Thyroid gland (tissue), 4 donors: ENCODE measurements around the gene C1orf167. TPM values are rescaled to one million over a fixed set of nuclear protein-coding genes. Genes with fewer than 3 reads are reported as not detected.
A peak's percentile ranks its signal among the peaks of the same experiment; 100 is the strongest.

Experiments
- DNase-seq, 2 donors: peaks; one replicate each; pipeline ENCODE4 v3.0.0-alpha.2; 2019
- H3K27ac ChIP-seq, 3 donors: fragments of 200-600 bp; sonication (generic); 1 replicate in 2 of 3; 2 replicates in 1 of 3; pipeline ENCODE4 v1.5.1; 2016 to 2019; ENCODE audit warnings: mild to moderate bottlenecking in 1 of 3, moderate library complexity in 1 of 3
- H3K27me3 ChIP-seq: fragments of 200-600 bp; sonication (generic); one replicate; pipeline ENCODE4 v1.5.1; 2019
- H3K36me3 ChIP-seq, 2 donors: fragments of 200-600 bp; sonication (generic); one replicate each; pipeline ENCODE4 v1.5.1; 2016 to 2019
- H3K4me1 ChIP-seq, 2 donors: fragments of 200-600 bp; sonication (generic); one replicate each; pipeline ENCODE4 v1.5.1; 2017 to 2019
- H3K4me3 ChIP-seq, 3 donors: fragments of 200-600 bp; sonication (generic); replicated peaks in 1 of 3; 1 replicate in 2 of 3; 2 replicates in 1 of 3; pipeline ENCODE4 v1.5.1; 2016; ENCODE audit warnings: mild to moderate bottlenecking in 1 of 3
- H3K9me3 ChIP-seq: fragments of 200-600 bp; sonication (generic); one replicate; pipeline ENCODE4 v1.5.1; 2017
- POLR2A ChIP-seq, 2 donors: fragments of 450-650 bp; IDR thresholded peaks; one replicate each; pipeline ENCODE4 v1.6.1; 2017; ENCODE audit warnings: antibody characterized with exemption in 2 of 2, mild to moderate bottlenecking in 2 of 2, moderate library complexity in 1 of 2
- WGBS, 2 donors: methylation state at CpG; one replicate each; pipeline ENCODE4 v1.1.5; 2017; 5-methylcytosine and 5-hydroxymethylcytosine counted together
- intact Hi-C: fragments of 100-400 bp; cut with DNase I; formaldehyde crosslinking; loops from one replicate; pipeline ENCODE4 v1.15.1; 2023
- total RNA-seq, 4 donors: library from RNA; depleted of rRNA; stranded (reverse); fragments of >200 nt; gene quantifications; one replicate each; pipeline ENCODE4 v1.2.3, GENCODE V29; 2016
- TF ChIP-seq, protein P1 (sequence below), 6 experiments: fragments of 200-600 bp in 3 of 6; fragments of 450-650 bp in 3 of 6; sonication (generic) in 3 of 6; IDR thresholded peaks; one replicate each; pipeline ENCODE4 v1.5.1; 2016 to 2019; ENCODE audit warnings: antibody characterized with exemption in 6 of 6, mild to moderate bottlenecking in 2 of 6, inconsistent platforms in 1 of 6, moderate library complexity in 1 of 6

The C1orf167 gene
- total RNA-seq, 4 donors from 2014 or later, result 0.22 to 6.3 TPM; not detected in 2

DNA sequence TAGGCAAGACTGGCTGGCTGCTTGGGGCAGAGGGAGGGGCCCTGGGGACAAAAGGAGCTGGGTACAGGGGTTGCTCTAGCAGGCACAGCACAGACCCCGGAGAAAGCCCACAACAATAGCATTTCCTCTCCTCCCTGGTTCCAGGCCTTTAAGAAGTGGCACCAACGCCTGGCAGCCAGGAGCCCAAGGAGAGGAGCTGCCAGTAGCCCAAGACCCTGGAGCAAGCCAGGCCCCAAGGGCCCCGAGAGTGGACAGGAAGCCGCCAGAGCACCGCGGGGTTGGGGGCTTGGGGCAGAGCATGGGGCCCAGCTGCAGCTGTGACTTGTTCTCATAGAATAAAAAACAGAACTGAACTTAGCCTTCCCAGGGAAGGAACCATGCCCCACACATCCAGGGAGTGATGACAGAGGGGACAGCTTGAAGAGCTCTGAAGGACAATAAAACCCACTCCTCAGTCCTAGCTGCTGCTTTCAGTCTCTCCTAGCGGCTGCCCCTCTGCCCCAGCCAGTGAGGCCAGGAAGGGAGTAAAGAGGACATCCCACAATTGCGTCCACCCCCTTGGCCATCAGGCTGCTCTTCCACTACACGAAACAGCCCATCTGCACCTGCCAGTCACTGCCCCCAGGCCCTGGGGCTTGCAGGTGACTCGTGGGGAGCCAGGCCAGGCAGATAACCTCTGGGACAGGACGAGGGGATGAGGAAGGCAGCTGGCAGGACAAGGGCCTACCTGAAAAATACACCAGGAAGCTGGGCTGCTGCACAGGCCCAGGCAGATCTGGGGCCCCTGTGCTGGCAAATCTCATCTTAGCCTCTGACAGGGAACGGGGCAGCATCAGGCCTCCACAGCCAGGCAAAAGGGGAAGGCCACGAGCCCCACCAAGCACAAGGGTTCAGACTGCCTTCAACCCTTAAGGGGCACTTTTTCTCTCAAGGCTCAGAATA is 27.4 kb downstream of the C1orf167 start:
- H3K4me3 ChIP-seq, result no peak overlapping the region
- TF ChIP-seq, protein P1, sequence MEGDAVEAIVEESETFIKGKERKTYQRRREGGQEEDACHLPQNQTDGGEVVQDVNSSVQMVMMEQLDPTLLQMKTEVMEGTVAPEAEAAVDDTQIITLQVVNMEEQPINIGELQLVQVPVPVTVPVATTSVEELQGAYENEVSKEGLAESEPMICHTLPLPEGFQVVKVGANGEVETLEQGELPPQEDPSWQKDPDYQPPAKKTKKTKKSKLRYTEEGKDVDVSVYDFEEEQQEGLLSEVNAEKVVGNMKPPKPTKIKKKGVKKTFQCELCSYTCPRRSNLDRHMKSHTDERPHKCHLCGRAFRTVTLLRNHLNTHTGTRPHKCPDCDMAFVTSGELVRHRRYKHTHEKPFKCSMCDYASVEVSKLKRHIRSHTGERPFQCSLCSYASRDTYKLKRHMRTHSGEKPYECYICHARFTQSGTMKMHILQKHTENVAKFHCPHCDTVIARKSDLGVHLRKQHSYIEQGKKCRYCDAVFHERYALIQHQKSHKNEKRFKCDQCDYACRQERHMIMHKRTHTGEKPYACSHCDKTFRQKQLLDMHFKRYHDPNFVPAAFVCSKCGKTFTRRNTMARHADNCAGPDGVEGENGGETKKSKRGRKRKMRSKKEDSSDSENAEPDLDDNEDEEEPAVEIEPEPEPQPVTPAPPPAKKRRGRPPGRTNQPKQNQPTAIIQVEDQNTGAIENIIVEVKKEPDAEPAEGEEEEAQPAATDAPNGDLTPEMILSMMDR (IDR thresholded peaks at IDR 0.05), result no peak
- no peak for TF ChIP-seq POLR2A (IDR thresholded peaks at IDR 0.05)
- peaks cover 10 to 25% of the 10 kb centered on the region in 2 donors for H3K36me3 ChIP-seq
- intact Hi-C loops, result loop anchor here (5.0 kb wide), 1 partner anchor 52 kb away; the partner anchor contains the start of gene AGTRAP
- H3K27ac ChIP-seq, result peak overlapping the region; percentile 78 to 97 (median 97)
- DNase-seq, result no peak
- no peaks in the 10 kb centered on the region for H3K27me3 ChIP-seq
- H3K9me3 ChIP-seq, result no peaks in the 10 kb centered on the region
- WGBS, 2 donors, result 64 to 70% methylated on average over 13 of the region's 13 CpGs
- H3K4me1 ChIP-seq, result peaks cover 60 to 81% of the 10 kb centered on the region in 2 donors

DNA sequence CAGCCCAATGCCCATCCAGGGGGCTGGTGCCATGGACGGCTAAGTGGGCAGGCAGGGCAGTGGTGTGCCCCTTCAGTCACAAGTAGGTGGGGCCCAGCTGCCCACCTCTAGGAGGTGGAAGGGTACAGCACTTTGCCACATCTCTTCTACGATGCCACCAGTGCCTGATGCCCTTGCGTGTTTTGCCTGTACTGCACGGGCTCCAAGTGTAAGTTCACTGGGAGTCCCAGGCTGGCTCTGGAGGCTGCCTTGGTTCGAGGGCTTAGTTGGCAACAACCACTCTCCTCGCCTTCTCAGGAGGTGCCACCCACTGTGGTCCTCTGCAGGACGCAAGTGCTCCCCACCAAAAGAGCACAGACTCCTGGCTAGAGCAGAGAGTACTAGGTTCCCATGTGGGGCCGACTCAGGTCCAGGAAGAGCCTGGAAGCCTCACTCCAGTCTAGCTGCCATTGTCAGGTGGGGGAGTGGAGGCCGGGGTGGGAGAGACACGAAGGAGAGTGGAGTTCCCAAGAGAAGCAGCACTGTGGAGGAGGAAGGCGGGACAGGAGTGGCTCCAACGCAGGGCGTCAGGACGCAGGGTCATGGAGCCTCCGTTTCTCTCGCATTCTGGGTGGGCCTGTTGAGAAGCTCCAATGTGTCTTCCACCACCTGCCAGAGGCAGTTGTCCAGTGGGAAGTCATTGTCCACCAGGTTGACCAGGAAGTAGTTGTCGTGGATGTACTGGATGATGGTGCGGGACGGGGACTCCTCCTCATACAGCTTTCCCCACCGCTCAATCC is 28.3 kb downstream of the C1orf167 start:
- no peak overlapping the region for H3K4me3 ChIP-seq
- intact Hi-C loops, result loop anchor here (5.0 kb wide), 1 partner anchor 53 kb away; the partner anchor contains the start of gene AGTRAP
- no peaks in the 10 kb centered on the region for H3K9me3 ChIP-seq
- no peaks in the 10 kb centered on the region for H3K27me3 ChIP-seq
- H3K27ac ChIP-seq, result peak overlapping the region; percentile 78 to 97 (median 97)
- TF ChIP-seq, protein P1 (IDR thresholded peaks at IDR 0.05), result no peak
- TF ChIP-seq POLR2A (IDR thresholded peaks at IDR 0.05), result no peak
- DNase-seq, result no peak
- H3K4me1 ChIP-seq, result peaks cover 57 to 81% of the 10 kb centered on the region in 2 donors
- peaks cover 18 to 33% of the 10 kb centered on the region in 2 donors for H3K36me3 ChIP-seq
- WGBS, 2 donors, result 77 to 86% methylated on average over 14 to 20 of the region's 20 CpGs

DNA sequence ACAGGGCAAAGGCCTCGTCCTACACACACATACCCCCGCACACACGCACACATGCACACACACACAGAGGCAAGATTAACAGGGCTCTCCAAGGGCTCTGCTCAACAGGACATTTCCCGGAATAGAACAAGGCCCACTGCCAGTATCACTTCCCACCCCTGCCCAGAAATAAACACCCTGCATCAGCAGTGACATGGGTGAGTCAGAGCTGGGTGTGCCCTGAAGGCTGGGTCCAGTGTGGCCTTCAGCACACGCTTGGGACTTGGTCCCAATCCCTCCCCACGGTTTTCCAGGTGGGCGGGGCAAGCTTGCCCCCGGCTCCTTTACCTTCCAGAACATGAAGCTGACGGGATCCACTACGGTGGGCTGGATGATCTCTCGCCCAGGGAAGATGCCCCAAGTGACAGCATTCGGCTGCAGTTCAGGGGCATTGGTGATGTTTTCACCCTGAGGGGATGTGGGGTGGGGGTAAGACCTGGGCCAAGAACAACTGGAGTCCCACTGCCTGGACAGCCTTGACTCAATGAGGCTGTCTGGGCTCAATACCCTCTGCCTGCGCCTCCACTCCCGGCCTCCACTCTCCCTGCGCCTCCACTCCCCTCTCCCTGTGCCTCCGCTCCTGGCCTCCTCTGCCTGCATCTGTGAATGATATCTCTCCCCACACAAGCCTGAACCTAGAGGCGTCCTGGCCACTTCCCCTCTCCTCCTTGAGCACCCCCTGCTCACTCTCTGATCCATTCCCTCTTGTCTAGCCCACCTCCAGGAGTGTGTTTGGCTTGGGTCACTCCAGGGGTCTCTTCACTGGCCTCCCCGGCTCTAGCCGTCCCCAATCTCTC is 29.1 kb downstream of the C1orf167 start:
- Histone ChIP-seq H3K4me1 (peaks cover 59 to 81% of the 10 kb centered on the region in 2 donors), H3K4me3 (no peak overlapping the region), H3K27me3 (no peaks in the 10 kb centered on the region), H3K36me3 (peaks cover 26 to 33% of the 10 kb centered on the region in 2 donors), H3K9me3 (no peaks in the 10 kb centered on the region), H3K27ac (peak overlapping the region; percentile 78 to 97 (median 97))
- intact Hi-C loops, result loop anchor here (5.0 kb wide), 1 partner anchor 54 kb away; the partner anchor contains the start of gene AGTRAP
- DNase-seq, result peak; percentile 63 to 65
- WGBS, 2 donors, result 82 to 87% methylated on average over 11 to 19 of the region's 19 CpGs
- TF ChIP-seq, protein P1 (IDR thresholded peaks at IDR 0.05), result no peak
- TF ChIP-seq POLR2A (IDR thresholded peaks at IDR 0.05), result peak in 1 of 2 donors; percentile 47

DNA sequence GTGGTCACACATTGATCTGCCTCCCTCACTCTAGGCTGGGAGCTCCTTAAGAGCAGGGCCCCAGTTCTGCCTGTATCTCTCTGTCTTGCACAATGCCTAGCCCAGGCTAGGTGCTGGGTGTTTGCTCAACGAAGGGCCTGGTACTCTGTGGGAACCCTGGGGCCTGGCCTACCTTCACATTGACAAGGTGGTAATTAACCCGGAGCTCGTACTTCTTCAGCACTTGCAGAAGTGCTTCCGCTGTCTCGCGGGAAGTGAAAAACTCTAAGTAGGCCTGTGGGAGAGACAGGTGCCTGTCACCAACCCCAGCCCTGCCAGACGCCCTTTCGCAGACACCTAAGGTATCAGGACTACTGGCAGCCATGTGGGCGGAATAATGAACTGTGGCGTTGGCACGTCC is 30.1 kb downstream of the C1orf167 start:
- TF ChIP-seq, protein P1 (IDR thresholded peaks at IDR 0.05), result no peak
- no peak for TF ChIP-seq POLR2A (IDR thresholded peaks at IDR 0.05)
- 83 to 87% methylated on average over 11 of the region's 11 CpGs for WGBS, 2 donors
- intact Hi-C loops, result loop anchor here (5.0 kb wide), 1 partner anchor 55 kb away; the partner anchor contains the start of gene AGTRAP
- H3K4me1 ChIP-seq, result peaks cover 59 to 81% of the 10 kb centered on the region in 2 donors
- H3K9me3 ChIP-seq, result no peaks in the 10 kb centered on the region
- peak overlapping the region; percentile 78 to 97 (median 97) for H3K27ac ChIP-seq
- no peaks in the 10 kb centered on the region for H3K27me3 ChIP-seq
- DNase-seq, result no peak
- no peak overlapping the region for H3K4me3 ChIP-seq
- peaks cover 27 to 33% of the 10 kb centered on the region in 2 donors for H3K36me3 ChIP-seq
